ENCODE measurements around the gene ZNF512.
A peak's percentile ranks its signal among the peaks of the same experiment; 100 is the strongest.
"Not testable (repeated sequence)": the region's sequence is repeated elsewhere in the genome, so short reads cannot be mapped to it uniquely, and the experiment has no call there.

The ZNF512 gene

GRCh38 chr2:27630257-27630656 lies 47.4 kb downstream of the ZNF512 start:
- not testable (repeated sequence) for DNase-seq (ENCODE audit: low read depth in 2 of 3, low spot score in 1 of 3)

- DNase-seq (ENCODE audit: low read depth in 2 of 3, low spot score in 1 of 3): no peak
These were observed 51.4 kb downstream of the ZNF512 start for GRCh38 chr2:27634291-27634690.

DNA sequence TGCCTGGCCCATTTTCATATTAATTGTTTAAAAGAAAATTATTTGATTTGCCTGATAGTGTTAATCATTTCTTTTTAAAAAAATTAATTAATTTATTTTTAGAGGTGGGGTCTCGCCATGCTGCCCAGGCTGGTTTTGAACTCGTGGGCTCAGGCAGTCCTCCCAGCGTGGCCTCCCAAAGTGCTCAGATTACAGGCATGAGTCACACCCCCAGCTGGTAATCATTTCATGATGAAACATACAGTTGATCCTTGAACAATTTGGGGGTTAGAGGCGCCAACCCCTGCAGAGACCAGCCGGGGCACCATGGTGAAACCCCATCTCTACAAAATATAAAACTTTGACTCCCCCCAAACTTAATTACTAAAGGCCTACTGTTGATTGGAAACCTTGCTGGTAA lies 53.9 kb downstream of the ZNF512 start:
- no peak for DNase-seq (ENCODE audit: low read depth in 2 of 3, low spot score in 1 of 3)

- peak in 1 of 3 donors; percentile 27 for DNase-seq (ENCODE audit: low read depth in 2 of 3, low spot score in 1 of 3)
These were observed 55.3 kb downstream of the ZNF512 start for GRCh38 chr2:27638037-27638637.

DNA sequence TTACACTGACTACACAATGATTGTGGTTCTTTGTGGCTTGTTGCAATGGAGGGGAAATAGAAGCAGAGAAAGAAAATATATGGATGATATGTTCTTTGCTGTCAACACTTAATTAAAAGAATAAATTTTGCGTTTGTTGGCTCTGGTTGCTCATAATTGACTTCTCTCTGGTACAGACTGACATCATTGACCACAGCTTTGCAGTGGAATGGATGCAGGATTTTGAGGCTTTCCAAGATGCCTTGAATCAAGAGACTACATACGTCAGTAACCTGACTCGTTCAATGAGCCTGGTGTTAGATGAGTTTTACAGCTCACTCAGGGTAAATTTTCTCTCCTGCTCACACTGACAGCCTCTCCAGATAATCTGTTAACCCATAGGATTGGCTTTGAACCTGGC lies 55.9 kb downstream of the ZNF512 start:
- peak in 2 of 3 donors; percentile 19 to 23 for DNase-seq (ENCODE audit: low read depth in 2 of 3, low spot score in 1 of 3)

GRCh38 chr2:27640722-27641245 lies 57.9 kb downstream of the ZNF512 start:
- DNase-seq (ENCODE audit: low read depth in 2 of 3, low spot score in 1 of 3): no peak

DNA sequence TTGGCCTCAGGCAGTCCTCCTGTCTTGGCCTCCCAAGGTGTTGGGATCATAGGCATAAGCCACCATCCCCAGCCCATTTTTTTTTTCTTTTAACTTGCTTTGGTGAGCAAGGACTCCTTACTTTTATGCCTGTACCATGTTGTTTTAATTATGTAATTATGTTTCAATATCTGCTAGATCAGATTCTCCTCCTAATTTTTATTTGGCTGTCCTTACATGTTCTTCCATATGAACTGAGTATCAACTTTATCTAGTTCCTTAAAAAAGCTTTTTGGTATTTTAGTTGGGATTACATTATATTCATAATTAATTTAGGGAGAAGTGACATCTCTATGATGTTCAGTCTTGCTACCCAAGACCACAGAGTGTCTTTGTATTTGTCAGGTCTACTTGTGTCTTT lies 62.4 kb downstream of the ZNF512 start:
- no peak for DNase-seq (ENCODE audit: low read depth in 2 of 3, low spot score in 1 of 3)

GRCh38 chr2:27647289-27647688 lies 64.4 kb downstream of the ZNF512 start:
- DNase-seq (ENCODE audit: low read depth in 2 of 3, low spot score in 1 of 3): no peak

- no peak for DNase-seq (ENCODE audit: low read depth in 2 of 3, low spot score in 1 of 3)
These were observed 64.9 kb downstream of the ZNF512 start for GRCh38 chr2:27647737-27648136.

- no peak for DNase-seq (ENCODE audit: low read depth in 2 of 3, low spot score in 1 of 3)
These were observed 68.2 kb downstream of the ZNF512 start for GRCh38 chr2:27651056-27651455.

GRCh38 chr2:27652341-27652740 lies 69.5 kb downstream of the ZNF512 start:
- DNase-seq (ENCODE audit: low read depth in 2 of 3, low spot score in 1 of 3): no peak

DNA sequence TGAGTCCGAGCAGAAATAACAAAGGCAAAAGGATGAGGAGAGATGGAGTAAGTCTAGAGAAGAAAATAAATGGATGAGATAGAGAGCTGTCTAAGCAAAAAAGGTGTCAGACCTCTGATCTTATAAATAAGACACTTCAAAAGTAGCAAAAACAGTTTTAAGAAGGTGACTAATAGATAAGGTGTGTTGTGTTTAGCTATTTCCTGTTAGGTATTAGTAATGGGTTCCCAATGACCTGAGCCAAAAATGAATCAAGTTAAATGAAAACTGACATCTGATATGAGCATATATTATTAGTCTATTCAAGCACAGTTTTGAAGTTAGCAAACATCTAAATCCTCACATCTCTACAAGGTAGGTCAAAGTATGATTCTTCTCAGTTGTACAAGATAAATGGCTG lies 69.9 kb downstream of the ZNF512 start:
- no peak for DNase-seq (ENCODE audit: low read depth in 2 of 3, low spot score in 1 of 3)

- no peak for DNase-seq (ENCODE audit: low read depth in 2 of 3, low spot score in 1 of 3)
These were observed 70.6 kb downstream of the ZNF512 start for GRCh38 chr2:27653397-27653796.

GRCh38 chr2:27655155-27655951 lies 72.5 kb downstream of the ZNF512 start:
- no peak for DNase-seq (ENCODE audit: low read depth in 2 of 3, low spot score in 1 of 3)

DNA sequence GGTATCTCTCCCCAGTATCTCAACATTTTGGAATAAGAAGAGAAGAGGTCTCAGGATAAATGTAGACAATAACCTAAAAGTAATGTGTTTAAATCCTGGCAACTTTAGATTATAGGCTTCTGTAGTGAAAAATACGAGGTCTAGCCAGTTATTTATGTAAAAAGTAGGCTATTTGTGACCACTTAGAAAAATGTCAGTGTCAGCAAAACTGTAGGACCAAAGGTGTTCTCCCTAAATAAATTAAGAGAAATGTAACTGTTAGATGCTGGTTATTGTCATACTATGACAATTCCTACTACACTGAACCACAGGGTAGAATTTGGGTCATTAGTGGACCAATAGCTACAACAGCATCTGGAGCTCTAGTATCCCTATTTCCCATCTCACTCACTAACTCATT lies 78.5 kb downstream of the ZNF512 start:
- no peak for DNase-seq (ENCODE audit: low read depth in 2 of 3, low spot score in 1 of 3)

- DNase-seq (ENCODE audit: low read depth in 2 of 3, low spot score in 1 of 3): peak; percentile 57 to 75 (median 58)
These were observed 80.7 kb downstream of the ZNF512 start, which contains the start of the genes SLC4A1AP and SUPT7L for GRCh38 chr2:27663285-27664153. Gene SLC4A1AP (plus strand): TSS chr2:27663889. CDS start chr2:27663915, 26 bp downstream. Gene SUPT7L (minus strand): TSS chr2:27663614. CDS start chr2:27662192, 1,422 bp downstream.

DNA sequence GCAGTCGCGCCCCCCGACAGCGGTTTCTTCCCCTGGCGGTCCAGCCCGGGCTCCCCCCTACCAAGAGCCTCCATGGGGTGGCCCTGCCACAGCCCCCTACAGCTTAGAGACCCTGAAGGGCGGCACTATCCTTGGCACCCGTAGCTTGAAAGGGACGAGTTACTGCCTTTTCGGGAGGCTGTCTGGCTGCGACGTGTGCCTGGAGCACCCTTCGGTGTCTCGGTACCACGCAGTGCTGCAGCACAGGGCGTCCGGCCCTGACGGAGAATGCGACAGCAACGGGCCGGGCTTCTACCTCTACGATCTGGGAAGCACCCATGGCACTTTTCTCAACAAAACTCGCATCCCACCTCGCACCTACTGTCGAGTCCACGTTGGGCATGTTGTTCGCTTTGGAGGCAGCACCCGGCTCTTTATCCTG lies 81.3 kb downstream of the ZNF512 start:
- DNase-seq (ENCODE audit: low read depth in 2 of 3, low spot score in 1 of 3): no peak

DNA sequence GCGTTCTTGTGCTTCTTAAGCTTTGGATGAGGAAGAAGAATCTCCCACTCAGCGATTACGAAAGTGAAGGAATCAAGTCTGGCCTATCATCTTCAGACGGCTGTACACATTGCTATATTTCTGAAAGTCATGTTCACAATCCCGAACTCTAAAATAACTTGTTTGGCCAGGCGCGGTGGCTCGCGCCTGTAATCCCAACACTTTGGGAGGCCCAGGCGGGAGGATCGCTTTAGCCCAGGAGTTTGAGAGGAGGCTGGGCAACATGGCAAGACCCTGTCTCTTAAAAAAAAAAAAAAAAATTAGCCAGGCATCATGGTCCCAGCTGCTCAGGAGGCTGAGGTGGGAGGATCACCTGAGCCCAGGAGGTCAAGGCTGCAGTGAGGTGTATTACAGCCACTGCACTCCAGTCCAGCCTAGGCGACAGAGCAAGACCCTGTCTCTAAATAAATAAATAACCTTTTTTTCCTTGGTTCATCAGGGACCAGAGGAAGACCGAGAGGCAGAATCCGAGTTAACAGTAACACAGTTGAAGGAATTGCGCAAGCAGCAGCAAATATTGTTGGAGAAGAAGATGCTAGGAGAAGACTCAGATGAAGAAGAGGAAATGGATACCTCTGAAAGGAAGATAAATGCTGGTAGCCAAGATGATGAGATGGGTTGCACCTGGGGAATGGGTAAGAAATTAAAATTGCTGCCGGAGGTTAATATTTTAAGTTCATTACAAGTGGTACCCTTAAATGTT lies 82.0 kb downstream of the ZNF512 start:
- DNase-seq (ENCODE audit: low read depth in 2 of 3, low spot score in 1 of 3): no peak

GRCh38 chr2:27667446-27667845 lies 84.6 kb downstream of the ZNF512 start:
- DNase-seq (ENCODE audit: low read depth in 2 of 3, low spot score in 1 of 3): no peak

DNA sequence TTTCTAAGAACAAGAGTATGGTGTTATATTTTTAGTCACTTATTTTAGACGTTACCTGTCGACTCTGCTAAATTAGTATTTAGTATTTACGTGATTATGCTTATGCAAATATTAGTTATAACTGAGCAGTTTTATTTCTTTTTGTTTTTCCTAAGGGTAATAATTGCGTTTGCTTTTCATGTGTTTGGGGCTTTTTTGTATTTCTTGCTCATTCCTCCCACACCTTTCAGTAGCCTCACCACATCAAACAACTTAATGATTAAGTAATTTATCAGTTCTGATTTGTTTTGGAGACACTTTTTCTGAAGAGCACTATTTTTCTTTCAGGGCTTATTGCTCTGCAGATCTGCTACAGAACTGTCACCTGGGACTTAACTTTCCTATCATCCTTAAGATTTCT lies 88.4 kb downstream of the ZNF512 start:
- no peak for DNase-seq (ENCODE audit: low read depth in 2 of 3, low spot score in 1 of 3)
